Stimulated activated CD4-positive, alpha-beta T cell treated with anti-CD3 and anti-CD28 coated beads, Interleukin-1b, Interleukin-23, amount 100 ng/mL, for 24 hours (primary cell): Measurements from ENCODE around the gene UBALD2.

Experiments used
- DNase-seq, 4 experiments: peaks; one replicate each; pipeline ENCODE4 v3.0.0-alpha.2; 2020; ENCODE audit warnings: low read depth in 4 of 4, low spot score in 1 of 4

The UBALD2 gene

DNA sequence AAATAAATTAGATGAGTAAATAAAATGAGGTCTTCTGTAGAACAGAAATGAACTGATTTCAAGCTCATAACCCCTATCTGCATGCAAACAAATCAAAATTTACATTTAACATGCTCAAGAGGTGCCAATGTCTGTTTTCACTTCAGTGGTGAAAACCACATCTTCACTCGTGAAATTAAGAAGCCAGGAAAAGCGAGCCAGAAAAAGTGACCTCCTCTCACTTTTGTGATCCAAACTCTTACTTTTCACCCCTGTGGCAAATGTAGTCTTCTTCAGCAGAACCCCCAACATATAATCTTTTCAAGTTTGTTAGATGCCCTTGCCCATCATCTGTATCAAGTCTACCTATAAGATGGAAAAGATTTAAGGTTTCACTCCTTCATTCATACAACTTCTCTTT is 52.4 kb downstream of the UBALD2 start:
- DNase-seq: no peak

DNA sequence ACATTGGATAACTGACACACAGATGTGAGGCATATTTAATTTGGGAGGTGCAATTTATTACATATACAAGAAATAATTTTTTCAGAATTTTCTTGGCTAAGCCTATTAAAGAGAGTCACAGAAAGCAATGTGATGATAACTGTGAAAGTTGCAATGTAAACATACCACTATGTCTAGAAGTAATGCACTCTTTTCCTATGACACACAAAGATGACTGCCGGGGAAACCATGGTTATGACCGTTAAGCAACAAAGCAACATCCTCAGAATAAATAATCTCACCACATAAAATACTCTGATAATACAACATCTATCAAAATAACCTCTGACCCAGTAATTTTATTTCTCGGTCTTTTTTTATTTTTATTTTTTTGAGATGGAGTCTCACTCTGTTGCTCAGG is 53.4 kb downstream of the UBALD2 start:
- no peak for DNase-seq
